HG02938 (cell line): Measurements from ENCODE around the gene ZNF750.

Experiments used
- ATAC-seq: cut with Tn5 transposase; IDR thresholded peaks from one replicate; pipeline ENCODE4 v1.9.1; 2021; ENCODE audit warnings: mild to moderate bottlenecking, moderate library complexity; ENCODE audit not compliant: unreplicated experiment

ZNF750 gene

GRCh38 chr17:82836823-82837357, 2.9 kb downstream of the ZNF750 start:
- no peak for ATAC-seq

DNA sequence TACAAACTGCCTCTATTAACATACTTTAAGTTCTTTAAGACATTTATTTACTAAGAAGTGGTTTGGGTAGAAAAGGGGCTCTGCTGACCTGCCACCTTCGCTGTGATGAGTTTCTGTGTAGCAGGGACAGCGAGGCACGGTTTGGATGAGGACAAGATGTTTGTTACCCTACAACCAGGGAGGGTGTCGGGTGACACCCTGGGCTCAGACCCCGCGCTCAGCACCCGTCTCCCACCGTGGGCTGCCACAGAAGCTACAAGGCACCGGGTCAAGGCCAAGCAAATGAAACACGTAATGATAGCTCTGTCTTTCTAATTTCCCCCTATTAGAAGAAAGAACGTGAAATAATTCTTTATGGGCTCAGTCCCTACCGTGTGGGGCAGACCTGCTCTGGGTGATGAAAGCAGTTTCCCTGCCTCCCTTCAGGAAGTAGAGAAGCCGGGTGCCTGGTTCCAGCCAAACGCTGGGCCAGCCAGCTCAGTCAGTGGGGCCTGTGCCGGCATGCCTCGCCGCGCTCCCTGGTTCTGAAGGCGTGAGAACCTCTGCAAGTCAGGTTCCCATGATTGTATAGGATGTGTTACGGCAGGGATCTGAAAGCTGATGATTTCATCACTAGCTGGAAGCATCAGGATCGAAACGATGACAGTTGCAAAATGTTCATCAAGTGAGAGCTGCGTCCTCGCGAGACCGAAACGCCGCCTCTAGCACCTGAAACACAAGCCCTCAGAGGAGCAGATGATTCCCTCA, 3.9 kb downstream of the ZNF750 start:
- ATAC-seq, result no peak

- ATAC-seq, result no peak
These were observed 4.7 kb downstream of the ZNF750 start for GRCh38 chr17:82835122-82835521.

GRCh38 chr17:82832881-82833475, 6.8 kb downstream of the ZNF750 start:
- ATAC-seq, result no peak

- no peak for ATAC-seq
These were observed 7.4 kb downstream of the ZNF750 start for GRCh38 chr17:82832411-82832810.

GRCh38 chr17:82831818-82832200, 8.0 kb downstream of the ZNF750 start:
- ATAC-seq, result no peak

DNA sequence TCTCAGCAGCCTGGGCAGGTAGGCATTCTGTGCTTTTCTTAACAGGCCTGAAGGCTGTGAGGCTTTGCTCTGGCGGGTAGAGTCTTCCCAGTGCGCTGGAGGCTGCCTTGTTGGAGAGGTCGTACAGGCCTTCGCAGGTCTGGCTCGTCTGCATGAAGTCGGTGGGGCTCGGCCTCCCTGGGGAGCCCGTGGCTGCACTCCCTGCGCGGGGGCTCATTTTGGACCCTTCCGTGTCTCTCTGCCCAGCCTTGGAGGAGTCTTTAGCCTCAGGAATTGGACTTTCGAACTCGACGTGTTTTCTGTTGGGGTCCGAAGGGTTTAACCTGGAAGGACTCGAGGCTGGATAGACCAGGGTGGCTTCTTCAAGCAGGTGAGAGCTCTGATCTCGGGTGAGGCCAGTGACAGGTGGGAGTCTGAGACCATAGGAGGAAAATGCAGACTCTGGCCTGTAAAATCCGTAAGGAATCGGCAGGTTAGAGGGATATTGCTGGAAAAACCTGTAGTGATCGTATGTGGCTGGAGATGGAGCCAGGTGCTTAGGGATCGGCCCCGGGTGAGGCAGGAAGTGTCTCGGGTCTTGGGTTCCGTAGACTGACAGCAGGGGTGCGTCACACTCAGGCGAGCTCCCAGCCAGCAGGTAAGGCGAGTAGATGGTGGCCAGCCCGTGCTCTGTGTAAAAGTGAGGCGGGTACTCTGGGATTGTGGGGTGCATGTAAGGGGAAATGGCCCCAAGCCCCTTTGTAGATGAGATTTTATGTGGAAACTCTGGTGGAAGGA, 8.6 kb downstream of the ZNF750 start:
- ATAC-seq, result no peak

DNA sequence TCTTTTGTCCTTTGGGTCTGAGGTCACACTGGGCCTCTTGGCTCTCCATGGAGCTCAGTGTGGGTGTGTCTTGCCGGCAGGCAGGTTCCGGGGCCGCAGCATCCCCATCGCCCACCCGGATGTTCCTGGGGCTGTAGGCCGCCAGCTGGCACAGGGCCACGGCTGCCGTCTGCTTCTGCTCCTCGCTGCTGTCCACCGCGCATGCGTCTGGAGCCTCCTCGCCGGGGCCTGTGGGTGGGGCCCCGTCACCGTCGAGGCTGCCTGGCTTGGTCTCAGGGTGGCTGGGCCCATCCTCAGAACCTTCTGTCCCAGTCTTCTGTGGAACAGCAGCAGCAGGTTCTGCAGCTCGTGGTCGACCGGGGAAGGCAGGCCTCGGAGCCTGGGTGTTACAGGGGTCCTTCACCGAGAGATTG, 9.6 kb downstream of the ZNF750 start:
- no peak for ATAC-seq

DNA sequence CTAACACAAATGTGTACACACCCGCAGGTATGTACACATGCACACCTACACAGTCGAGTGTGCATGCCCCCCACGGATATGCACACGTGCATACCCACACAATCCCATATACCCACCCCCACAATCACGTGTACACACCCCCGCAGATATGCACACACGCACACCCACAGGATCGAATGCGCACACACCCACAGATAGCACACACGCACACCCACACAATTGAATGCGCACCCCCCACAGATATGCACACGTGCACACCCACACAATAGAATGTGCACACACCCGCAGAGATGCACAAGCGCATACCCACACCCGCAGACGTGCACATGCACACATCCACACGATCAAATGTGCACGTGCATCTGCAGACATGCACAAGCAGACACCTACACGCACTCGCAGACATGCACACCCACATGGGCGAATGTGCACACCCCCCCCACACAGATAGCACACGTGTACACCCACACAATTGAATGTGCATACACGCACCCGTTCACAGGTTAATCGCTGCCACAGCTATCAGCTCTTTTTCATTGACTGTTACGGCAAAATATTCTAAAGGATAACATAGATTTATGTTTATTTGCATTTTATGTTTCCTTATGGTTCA, 10.8 kb downstream of the ZNF750 start:
- no peak for ATAC-seq

GRCh38 chr17:82826956-82827355, 12.9 kb downstream of the ZNF750 start:
- ATAC-seq, result no peak

DNA sequence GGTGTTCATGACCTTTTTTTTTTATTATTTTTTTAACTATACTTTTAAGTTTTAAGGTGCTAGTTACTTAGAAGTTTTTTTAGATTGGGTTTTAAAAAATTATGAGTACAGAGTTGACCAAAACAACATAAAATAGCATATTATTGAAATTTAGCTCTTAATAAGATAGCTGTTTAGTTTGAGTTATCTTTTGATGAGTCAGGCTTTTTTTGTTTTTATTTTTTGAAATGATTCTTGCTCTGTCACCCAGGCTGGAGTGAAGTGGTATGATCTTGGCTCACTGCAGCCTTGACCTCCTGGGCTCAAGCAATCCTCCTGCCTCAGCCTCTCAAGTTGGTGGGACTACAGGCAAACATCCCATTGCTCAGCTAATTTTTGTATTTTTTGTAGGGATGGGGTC, 13.6 kb downstream of the ZNF750 start:
- ATAC-seq, result no peak

DNA sequence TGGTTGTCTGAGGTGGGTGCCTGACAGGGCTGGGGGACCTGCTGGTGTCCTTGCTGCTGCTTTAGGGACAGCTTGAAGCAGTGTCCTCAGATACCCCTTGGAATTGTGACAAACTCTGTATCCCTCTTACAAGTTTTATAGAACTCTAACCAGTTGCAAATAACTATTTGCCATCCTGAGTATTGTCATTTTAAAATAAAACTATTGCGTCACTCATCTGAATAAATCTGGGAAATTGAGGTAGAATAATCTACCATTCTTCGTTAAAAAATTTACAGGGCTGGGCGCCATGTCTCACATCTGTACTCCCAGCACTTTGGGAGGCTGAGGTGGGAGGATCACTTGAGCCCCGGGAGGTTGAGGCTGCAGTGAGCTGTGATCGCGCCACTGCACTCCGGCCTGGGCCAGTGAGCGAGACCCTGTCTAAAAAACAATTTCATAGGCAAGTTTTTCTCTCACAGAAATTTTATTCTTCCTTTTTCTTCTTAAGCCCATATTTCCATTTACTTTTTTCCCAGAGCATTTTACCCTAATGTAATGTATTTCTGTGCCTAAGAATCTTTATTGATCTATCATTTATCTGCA, 14.2 kb downstream of the ZNF750 start:
- ATAC-seq, result no peak

GRCh38 chr17:82823004-82823403, 16.8 kb downstream of the ZNF750 start:
- no peak for ATAC-seq

- ATAC-seq, result no peak
These were observed 17.5 kb downstream of the ZNF750 start for GRCh38 chr17:82822281-82822680.

DNA sequence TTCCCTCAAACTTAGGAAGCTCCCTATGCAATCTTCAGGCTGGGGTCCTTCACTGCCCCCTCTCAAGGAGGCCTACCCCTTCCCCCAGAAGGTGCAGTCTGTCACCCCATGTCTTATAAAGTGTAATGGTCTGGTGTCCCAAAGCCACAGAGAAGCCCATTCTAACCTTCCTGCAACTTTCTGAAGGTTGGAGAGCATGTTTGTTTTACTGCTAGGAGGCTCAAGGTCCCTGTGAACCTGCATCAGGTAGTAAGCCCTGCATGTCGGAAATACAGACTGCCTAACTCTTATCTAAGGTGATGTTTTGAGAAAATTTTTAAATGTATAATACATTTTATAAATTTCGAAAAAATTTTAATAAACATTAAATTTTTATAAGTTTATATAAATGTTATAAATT, 18.3 kb downstream of the ZNF750 start:
- ATAC-seq, result no peak

- no peak for ATAC-seq
These were observed 19.3 kb downstream of the ZNF750 start for GRCh38 chr17:82820278-82821251.

- no peak for ATAC-seq
These were observed 21.9 kb downstream of the ZNF750 start for GRCh38 chr17:82817947-82818346.

GRCh38 chr17:82816358-82816757, 23.5 kb downstream of the ZNF750 start:
- no peak for ATAC-seq

DNA sequence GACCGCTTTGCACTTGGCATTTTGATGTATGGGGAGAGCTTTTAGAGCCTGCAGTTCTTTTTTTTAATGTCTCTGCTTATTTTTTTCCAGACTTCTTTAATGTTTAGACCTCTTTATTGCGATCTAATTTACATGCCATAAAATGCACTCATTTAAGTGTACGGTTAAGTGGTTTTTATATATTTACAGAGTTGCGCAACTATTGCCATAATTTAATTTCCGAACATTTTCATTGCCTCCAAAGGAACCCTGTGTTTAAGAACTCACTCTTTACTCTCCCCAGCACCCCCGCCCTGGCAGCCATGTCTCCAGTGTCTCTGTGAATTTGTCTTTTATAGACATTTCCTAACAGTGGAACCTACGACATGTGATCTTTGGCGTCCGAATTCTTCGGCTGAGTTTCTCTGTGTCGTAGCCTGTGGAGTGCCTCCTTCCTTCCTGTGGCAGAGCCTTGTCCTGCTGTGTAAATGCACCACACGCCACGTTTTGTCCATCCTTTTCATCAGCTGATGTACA, 24.0 kb downstream of the ZNF750 start:
- no peak for ATAC-seq

DNA sequence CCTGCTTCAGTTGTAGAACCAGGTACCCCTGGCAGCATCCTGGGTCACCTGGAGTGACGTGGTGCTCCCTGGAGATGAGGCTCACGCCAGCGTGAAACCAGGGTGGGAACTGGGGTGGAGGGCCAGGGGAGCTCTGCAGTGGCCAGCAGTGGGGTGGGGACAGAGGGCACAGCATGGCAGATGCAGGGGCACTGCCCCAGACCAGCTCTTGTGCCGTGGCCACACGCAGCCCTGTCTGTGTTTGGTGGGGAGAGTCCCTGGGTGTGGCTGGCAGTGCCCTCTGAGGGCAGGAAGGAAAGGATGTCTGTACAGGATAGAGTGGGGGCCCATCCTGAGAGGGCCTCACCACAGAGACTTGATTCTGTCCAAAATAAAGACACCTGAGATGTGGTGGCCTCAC, 24.5 kb downstream of the ZNF750 start:
- ATAC-seq, result no peak
